IMR-90 (cell line): Measurements from ENCODE around the gene LRRC1. TPM values are rescaled to one million over a fixed set of nuclear protein-coding genes. Genes with fewer than 3 reads are reported as not detected.
A peak's percentile ranks its signal among the peaks of the same experiment; 100 is the strongest.

ENCODE experiments used
- ATAC-seq: fragments of 200-7000 bp; cut with Tn5 transposase; 2 replicates; pipeline ENCODE4 v1.9.1; 2020; ENCODE audit warnings: low read depth, mild to moderate bottlenecking, moderate library complexity
- BruUV-seq: library from RNA; stranded (reverse); fragments of 400-500 nt; replicated peaks from 2 replicates; lab custom pipeline; 2021; lab: Mats Ljungman, UMichigan
- CTCF ChIA-PET: fragments of 300-600 bp; formaldehyde crosslinking; extraction: SDS; loops from one replicate; lab custom pipeline; 2021; ENCODE audit warnings: antibody characterized with exemption; lab: Yijun Ruan, JAX
- POLR2A ChIA-PET: fragments of 300-600 bp; sonication (Branson Sonifier 250); formaldehyde crosslinking; loops from one replicate; lab custom pipeline; 2022; ENCODE audit warnings: antibody characterized with exemption; ENCODE audit not compliant: unreplicated experiment; lab: Charles Lee
- DNase-seq: peaks from one replicate; pipeline ENCODE4 v3.0.0; 2013
- H2AFZ ChIP-seq: replicated peaks from 2 replicates; pipeline ENCODE3; 2013; ENCODE audit warnings: low read length, mild to moderate bottlenecking; ENCODE audit not compliant: poor library complexity
- H2AK5ac ChIP-seq: 2 replicates; pipeline ENCODE4 v1.6.1; 2013; ENCODE audit warnings: low read depth, low read length, inconsistent platforms
- H2AK9ac ChIP-seq: replicated peaks from 2 replicates; pipeline ENCODE3; 2013; ENCODE audit warnings: mild to moderate bottlenecking, low read depth, low read length, moderate library complexity; ENCODE audit not compliant: poor library complexity
- H2BK120ac ChIP-seq: 2 replicates; pipeline ENCODE4 v1.6.1; 2013; ENCODE audit warnings: low read depth, low read length, inconsistent platforms
- H2BK15ac ChIP-seq: 3 replicates; pipeline ENCODE4 v1.6.1; 2013; ENCODE audit warnings: low read depth, low read length, inconsistent platforms
- H2BK20ac ChIP-seq: 2 replicates; pipeline ENCODE4 v1.6.1; 2013; ENCODE audit warnings: low read depth, mild to moderate bottlenecking, inconsistent platforms, low read length, moderate library complexity
- H2BK5ac ChIP-seq: 2 replicates; pipeline ENCODE4 v1.6.1; 2013; ENCODE audit warnings: mild to moderate bottlenecking, low read depth, low read length, inconsistent platforms; ENCODE audit not compliant: poor library complexity, severe bottlenecking
- H3K14ac ChIP-seq: replicated peaks from 2 replicates; pipeline ENCODE4 v1.6.1; 2013; ENCODE audit warnings: low read depth, low read length, inconsistent platforms
- H3K18ac ChIP-seq: 2 replicates; pipeline ENCODE4 v1.6.1; 2013; ENCODE audit warnings: low read depth, low read length, control low read depth
- H3K23ac ChIP-seq: 2 replicates; pipeline ENCODE4 v1.6.1; 2013; ENCODE audit warnings: low read depth, low read length, inconsistent platforms
- H3K27ac ChIP-seq: 2 replicates; pipeline ENCODE4 v1.5.1; 2013; ENCODE audit warnings: mild to moderate bottlenecking, control low read depth, low read length; ENCODE audit not compliant: insufficient read depth
- H3K27me3 ChIP-seq: 2 replicates; pipeline ENCODE4 v1.6.1; 2013; ENCODE audit warnings: low read length; ENCODE audit not compliant: control insufficient read depth, insufficient read depth
- H3K36me3 ChIP-seq: 2 replicates; pipeline ENCODE4 v1.6.1; 2013; ENCODE audit warnings: low read length, mixed read lengths; ENCODE audit not compliant: control insufficient read depth, insufficient read depth
- H3K4ac ChIP-seq: 2 replicates; pipeline ENCODE4 v1.6.1; 2013; ENCODE audit warnings: low read depth, low read length, inconsistent platforms
- H3K4me1 ChIP-seq: 2 replicates; pipeline ENCODE4 v1.6.1; 2013; ENCODE audit warnings: low read length, mixed read lengths; ENCODE audit not compliant: control insufficient read depth, insufficient read depth
- H3K4me2 ChIP-seq: 2 replicates; pipeline ENCODE4 v1.6.1; 2013; ENCODE audit warnings: low read depth, mild to moderate bottlenecking, control low read depth, low read length, moderate library complexity
- H3K4me3 ChIP-seq: 2 replicates; pipeline ENCODE4 v1.5.1; 2013; ENCODE audit warnings: low read depth, mild to moderate bottlenecking, control low read depth, low read length, moderate library complexity; ENCODE audit not compliant: insufficient read depth
- H3K56ac ChIP-seq: 2 replicates; pipeline ENCODE4 v1.6.1; 2013; ENCODE audit warnings: low read length, inconsistent platforms; ENCODE audit not compliant: insufficient read depth; ENCODE audit errors: extremely low read depth
- H3K79me1 ChIP-seq, 2 experiments: 2 replicates each; pipeline ENCODE4 v1.6.1; 2013; ENCODE audit warnings: low read length in 2 of 2, inconsistent platforms in 1 of 2, low read depth in 1 of 2
- H3K9ac ChIP-seq: 2 replicates; pipeline ENCODE4 v1.6.1; 2013; ENCODE audit warnings: low read depth, low read length, control low read depth
- H3K9me1 ChIP-seq: 2 replicates; pipeline ENCODE4 v1.6.1; 2013; ENCODE audit warnings: low read length, inconsistent platforms; ENCODE audit not compliant: insufficient read depth
- H3K9me3 ChIP-seq: 2 replicates; pipeline ENCODE4 v1.6.1; 2013; ENCODE audit warnings: low read length; ENCODE audit not compliant: control insufficient read depth, insufficient read depth
- H4K20me1 ChIP-seq: 2 replicates; pipeline ENCODE4 v1.6.1; 2013; ENCODE audit warnings: low read length, inconsistent platforms; ENCODE audit not compliant: insufficient read depth
- H4K5ac ChIP-seq: 2 replicates; pipeline ENCODE4 v1.6.1; 2013; ENCODE audit warnings: mild to moderate bottlenecking, low read depth, low read length, control low read depth
- H4K8ac ChIP-seq, 2 experiments: 2 replicates each; pipeline ENCODE4 v1.6.1; 2013; ENCODE audit warnings: low read depth in 2 of 2, low read length in 2 of 2, control low read depth in 1 of 2, inconsistent platforms in 1 of 2
- H4K91ac ChIP-seq: 2 replicates; pipeline ENCODE4 v1.6.1; 2013; ENCODE audit warnings: low read depth, low read length, inconsistent platforms; ENCODE audit not compliant: insufficient read depth
- MAFK ChIP-seq: IDR thresholded peaks from 2 replicates; pipeline ENCODE4 v1.6.1; 2012; ENCODE audit warnings: low read depth, low read length, improper control_type of control experiment
- WGBS, 2 experiments: methylation state at CpG; one replicate each; pipeline versions ENCODE4 v1.1.5 to v1.1.7; 2013; ENCODE audit warnings: missing lambda C conversion rate in 2 of 2; ENCODE audit not compliant: insufficient read length in 1 of 2; ENCODE audit errors: extremely low coverage in 2 of 2; 5-methylcytosine and 5-hydroxymethylcytosine counted together
- dilution Hi-C: fragments of 300-500 bp; cut with HindIII; formaldehyde crosslinking; loops from one replicate; pipeline ENCODE4 v1.14.3; 2018; ENCODE audit warnings: low sequenced_read_pairs; ENCODE audit not compliant: unreplicated experiment
- in situ Hi-C: fragments of 300-500 bp; cut with MboI; formaldehyde crosslinking; loops from 3 replicates; pipeline ENCODE4 v1.14.3; 2019; ENCODE audit warnings: low sequenced_read_pairs, inconsistent platforms, mixed read lengths
- intact Hi-C: fragments of 100-400 bp; cut with micrococcal nuclease; formaldehyde crosslinking; loops from 2 replicates; pipeline ENCODE4 v1.10.0; 2022
- polyA plus RNA-seq, 3 experiments: library from polyadenylated mRNA; depleted of rRNA; stranded (reverse); fragments of >200 nt; gene quantifications; 2 replicates each; pipeline ENCODE4 v1.2.3, GENCODE V29; 2012; ENCODE audit warnings: low replicate concordance in 1 of 3
- total RNA-seq: library from RNA; depleted of rRNA; stranded (reverse); fragments of >200 nt; gene quantifications from 2 replicates; pipeline ENCODE4 v1.2.3, GENCODE V29; 2012

Gene LRRC1
- total and polyA plus RNA-seq, 2 of the 4 experiments (the other 2 are of a cell fraction), result 5.1 to 6.1 TPM

DNA sequence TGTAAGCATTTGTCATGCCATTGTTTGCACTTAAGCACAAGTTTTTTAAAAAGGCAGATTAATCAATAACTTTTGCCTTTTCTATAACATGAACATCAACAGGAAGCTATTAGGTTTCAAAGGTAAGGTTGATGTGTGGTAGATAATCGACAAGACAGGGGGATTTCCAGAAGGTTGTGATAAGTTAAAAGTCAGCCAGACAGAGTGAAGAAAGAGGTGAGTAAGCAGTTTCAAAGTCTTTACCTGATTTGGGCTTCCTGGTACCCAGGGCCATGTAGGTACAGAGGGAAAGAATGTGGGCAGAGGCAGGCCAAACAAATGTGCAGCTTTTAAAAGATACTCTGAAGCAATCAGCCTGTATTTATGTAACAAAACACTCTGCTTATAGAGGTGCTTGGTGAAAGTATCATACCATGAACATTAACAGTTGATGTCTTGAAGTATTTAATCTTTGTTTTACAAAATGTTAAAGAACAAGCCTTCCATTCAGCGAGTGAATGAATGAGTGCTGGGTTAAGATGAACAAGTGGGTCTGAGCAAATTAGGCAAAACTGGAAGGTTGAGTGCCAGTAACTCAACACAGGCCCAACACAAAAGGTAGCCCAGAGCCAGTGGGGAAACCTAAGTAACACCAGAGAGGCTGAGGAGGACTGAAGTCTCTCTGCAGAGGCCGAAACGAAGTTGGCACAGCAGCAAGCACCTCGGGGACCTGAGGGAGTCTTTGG is 60.2 kb downstream of the LRRC1 start:
- Histone ChIP-seq H2BK120ac (no peak overlapping the region), H3K56ac (no peak overlapping the region), H3K14ac (no peak overlapping the region), H3K27ac (no peak overlapping the region), H3K4ac (no peak overlapping the region), H3K4me2 (no peak overlapping the region), H3K4me1 (peaks cover 4% of the 10 kb centered on the region), H3K18ac (no peak overlapping the region), H4K20me1 (no peaks in the 10 kb centered on the region; the same call in 1 of the 2 replicates), H4K91ac (no peak overlapping the region), H2AK5ac (no peak overlapping the region), H3K9ac (no peak overlapping the region), H3K9me3 (no peaks in the 10 kb centered on the region), H3K79me1 (peaks cover 30 to 34% of the 10 kb centered on the region in 2 experiments), H2AFZ (no peak overlapping the region), H4K8ac (no peak overlapping the region), H2BK20ac (no peak overlapping the region), H3K27me3 (no peaks in the 10 kb centered on the region), H3K9me1 (peaks cover 3% of the 10 kb centered on the region; the same call in 1 of the 2 replicates), H2BK5ac (no peak overlapping the region), H2BK15ac (no peak overlapping the region), H4K5ac (no peak overlapping the region), H2AK9ac (no peak overlapping the region), H3K23ac (no peak overlapping the region), H3K4me3 (no peak overlapping the region), H3K36me3 (no peaks in the 10 kb centered on the region)
- dilution Hi-C loops, result no loop called here
- ChIA-PET CTCF (no interaction called here), POLR2A (no interaction called here)
- intact Hi-C loops, result no loop called here
- ATAC-seq (peak; percentile 29), DNase-seq (no peak)
- in situ Hi-C loops, result no loop called here
- no TSS peak for BruUV-seq
- no CpG with 5 or more reads among the region's 5 CpGs for WGBS, 2 experiments
- no peak for TF ChIP-seq MAFK
